ENCODE results near the gene MPZL3.

DNA sequence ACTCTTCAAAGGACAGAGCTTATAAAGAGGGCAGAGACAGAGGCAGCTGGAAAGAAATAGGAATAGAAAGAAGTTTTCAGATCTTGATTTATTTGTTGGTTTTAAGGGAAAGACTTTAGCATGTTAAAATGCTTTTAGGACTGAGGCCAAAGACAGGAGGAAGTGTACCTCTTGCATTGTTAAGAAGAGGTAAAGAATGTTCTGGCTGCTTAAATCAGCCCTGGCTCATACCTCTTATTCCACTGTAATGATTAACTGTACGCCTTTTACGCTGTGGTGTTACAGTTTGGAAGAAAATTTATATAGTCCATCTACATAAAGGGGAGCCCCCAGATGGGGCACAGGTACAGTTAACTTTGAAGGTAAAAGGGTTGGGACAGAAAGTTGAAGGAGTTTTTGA lies 22.0 kb upstream of the MPZL3 start:
- TF ChIP-seq POLR2AphosphoS5 (IDR thresholded peaks at IDR 0.05) (no peak), POLR2A (IDR thresholded peaks at IDR 0.05) (no peak), EP300 (IDR thresholded peaks at IDR 0.05) (no peak)
- TF ChIP-seq, protein P1, sequence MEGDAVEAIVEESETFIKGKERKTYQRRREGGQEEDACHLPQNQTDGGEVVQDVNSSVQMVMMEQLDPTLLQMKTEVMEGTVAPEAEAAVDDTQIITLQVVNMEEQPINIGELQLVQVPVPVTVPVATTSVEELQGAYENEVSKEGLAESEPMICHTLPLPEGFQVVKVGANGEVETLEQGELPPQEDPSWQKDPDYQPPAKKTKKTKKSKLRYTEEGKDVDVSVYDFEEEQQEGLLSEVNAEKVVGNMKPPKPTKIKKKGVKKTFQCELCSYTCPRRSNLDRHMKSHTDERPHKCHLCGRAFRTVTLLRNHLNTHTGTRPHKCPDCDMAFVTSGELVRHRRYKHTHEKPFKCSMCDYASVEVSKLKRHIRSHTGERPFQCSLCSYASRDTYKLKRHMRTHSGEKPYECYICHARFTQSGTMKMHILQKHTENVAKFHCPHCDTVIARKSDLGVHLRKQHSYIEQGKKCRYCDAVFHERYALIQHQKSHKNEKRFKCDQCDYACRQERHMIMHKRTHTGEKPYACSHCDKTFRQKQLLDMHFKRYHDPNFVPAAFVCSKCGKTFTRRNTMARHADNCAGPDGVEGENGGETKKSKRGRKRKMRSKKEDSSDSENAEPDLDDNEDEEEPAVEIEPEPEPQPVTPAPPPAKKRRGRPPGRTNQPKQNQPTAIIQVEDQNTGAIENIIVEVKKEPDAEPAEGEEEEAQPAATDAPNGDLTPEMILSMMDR (IDR thresholded peaks at IDR 0.05) = no peak

Measured in upper lobe of left lung (tissue), 4 donors.